ENCODE results near the gene ORAI2. TPM values are rescaled to one million over a fixed set of nuclear protein-coding genes. Genes with fewer than 3 reads are reported as not detected.

ORAI2 gene
- total and polyA plus RNA-seq, 2 of the 8 experiments (the other 6 are each of a cell fraction or from before 2014, with no cell fraction given), result 20.7 to 35.2 TPM

- Histone ChIP-seq H2BK20ac (ENCODE audit: low read length) (no peak overlapping the region), H4K8ac (ENCODE audit: extremely low read depth, insufficient read depth, low read length) (peak overlapping the region; percentile 89; the same call in 1 of the 2 replicates), H3K4ac (replicated peaks; ENCODE audit: insufficient read length, low read depth, low read length) (no peak overlapping the region), H2AK5ac (ENCODE audit: low read depth, low read length) (no peak overlapping the region), H2BK5ac (ENCODE audit: low read depth, low read length) (no peak overlapping the region), H3K23me2 (ENCODE audit: low read depth, low read length) (no peaks in the 10 kb centered on the region), H3K9ac (replicated peaks in 1 of 4; ENCODE audit: extremely low read depth in 1 of 4, low read depth in 3 of 4, low read length in 3 of 4) (no peak overlapping the region; a peak in 1 of 7 replicates), H3K9me3 (ENCODE audit: insufficient read depth in 2 of 2, low read depth in 1 of 2, low read length in 1 of 2) (no peaks in the 10 kb centered on the region), H2BK15ac (ENCODE audit: low read length) (no peak overlapping the region), H3K4me1 (replicated peaks in 1 of 4; ENCODE audit: control insufficient read depth in 3 of 4, insufficient read depth in 4 of 4, low read length in 3 of 4) (no peaks in the 10 kb centered on the region), H3K79me2 (ENCODE audit: control insufficient read depth in 1 of 2, insufficient read depth in 2 of 2, low read length in 2 of 2) (no peaks in the 10 kb centered on the region), H3K27ac (ENCODE audit: low read depth, low read length) (no peak overlapping the region), H3K23ac (ENCODE audit: insufficient read length) (no peak overlapping the region), H3K36me3 (ENCODE audit: control insufficient read depth in 2 of 4, insufficient read depth in 4 of 4, low read length in 3 of 4) (peaks cover 2 to 14% (median 8%) of the 10 kb centered on the region in 4 experiments; a peak in 6 of 8 replicates), H4K20me1 (replicated peaks in 1 of 2; ENCODE audit: control insufficient read depth in 1 of 2, insufficient read depth in 2 of 2, low read length in 2 of 2) (peaks cover 0 to 8% of the 10 kb centered on the region in 2 experiments), H3K56ac (replicated peaks; ENCODE audit: insufficient read length, low read depth, low read length) (no peak overlapping the region), H3K4me2 (ENCODE audit: insufficient read depth in 1 of 2, low read depth in 2 of 2, low read length in 2 of 2) (no peak overlapping the region), H3K14ac (ENCODE audit: insufficient read length) (no peak overlapping the region), H2BK12ac (ENCODE audit: low read depth, low read length) (no peak overlapping the region), H3K79me1 (ENCODE audit: low read depth, low read length) (no peaks in the 10 kb centered on the region), H2BK120ac (replicated peaks; ENCODE audit: low read depth, low read length) (no peak overlapping the region), H3K27me3 (replicated peaks in 1 of 4; ENCODE audit: control insufficient read depth in 3 of 4, extremely low read depth in 1 of 4, insufficient read depth in 3 of 4, low read length in 3 of 4) (no peaks in the 10 kb centered on the region), H4K91ac (replicated peaks; ENCODE audit: insufficient read length, low read length) (no peak overlapping the region), H2AFZ (ENCODE audit: low read length) (no peak overlapping the region), H3K18ac (ENCODE audit: extremely low read depth, low read length) (no peak overlapping the region), H3K4me3 (ENCODE audit: extremely low read depth in 1 of 4, insufficient read depth in 2 of 4, low read depth in 3 of 4, low read length in 4 of 4) (no peak overlapping the region), H4K5ac (ENCODE audit: insufficient read length, low read depth, low read length) (no peak overlapping the region)
- DNase-seq (ENCODE audit: low read depth in 1 of 2, low spot score in 2 of 2) (no peak), FAIRE-seq (no peak)
- ChIA-PET CTCF (ENCODE audit: partially characterized antibody) (interaction anchor here (1.2 kb wide), 1 partner anchor 59 kb away, joined by 6 read pairs; no protein-coding TSS in a partner anchor), POLR2A (ENCODE audit: partially characterized antibody) (interaction anchor here (1.2 to 1.5 kb wide), 6 partner anchors 18 to 192 kb away, joined by 3 read pairs; no protein-coding TSS in a partner anchor)
- no peak for TF ChIP-seq POLR2AphosphoS5 (IDR thresholded peaks at IDR 0.05; ENCODE audit: low read depth, low read length)
- WGBS, 2 experiments (ENCODE audit: extremely low coverage in 1 of 2, insufficient coverage in 1 of 2, insufficient read length in 1 of 2, insufficient replicate concordance in 2 of 2, low coverage in 1 of 2, low lambda C conversion rate in 2 of 2, missing lambda C conversion rate in 1 of 2), result 75% methylated on average over 5 of the region's 6 CpGs; no CpG with 5 or more reads in 1 of the 2 experiments
Measured at GRCh38 chr7:102471791-102472125, 38.4 kb downstream of the ORAI2 start.
